ENCODE data around the gene ZAR1L. TPM values are rescaled to one million over a fixed set of nuclear protein-coding genes. Genes with fewer than 3 reads are reported as not detected.

Gene ZAR1L
- total RNA-seq, 1 donor from 2014 or later = not detected

GRCh38 chr13:32272021-32272683, 43.0 kb downstream of the ZAR1L start:
- peaks cover 3% of the 10 kb centered on the region for H3K36me3 Mint-ChIP-seq (ENCODE audit: insufficient read depth)
- no peak for DNase-seq (ENCODE audit: low spot score, unreplicated experiment)
- no peak for TF ChIP-seq CTCF (IDR thresholded peaks at IDR 0.05; ENCODE audit: unreplicated experiment)
- H3K27ac Mint-ChIP-seq = no peak overlapping the region
- no peaks in the 10 kb centered on the region for H3K27me3 Mint-ChIP-seq
- H3K4me3 Mint-ChIP-seq (ENCODE audit: low read depth) = no peak overlapping the region
- no peaks in the 10 kb centered on the region for H3K4me1 Mint-ChIP-seq (ENCODE audit: low read depth)
- H3K9me3 Mint-ChIP-seq (ENCODE audit: low read depth) = no peaks in the 10 kb centered on the region

- Mint-ChIP-seq H3K36me3 (ENCODE audit: insufficient read depth) (peaks cover 3% of the 10 kb centered on the region), H3K9me3 (ENCODE audit: low read depth) (no peaks in the 10 kb centered on the region), H3K27me3 (no peaks in the 10 kb centered on the region), H3K27ac (no peak overlapping the region), H3K4me3 (ENCODE audit: low read depth) (no peak overlapping the region), H3K4me1 (ENCODE audit: low read depth) (no peaks in the 10 kb centered on the region)
- DNase-seq (ENCODE audit: low spot score, unreplicated experiment) = peak; percentile 27
- peak; percentile 66 for TF ChIP-seq CTCF (IDR thresholded peaks at IDR 0.05; ENCODE audit: unreplicated experiment)
Measured at GRCh38 chr13:32267836-32268439, 47.2 kb downstream of the ZAR1L start.

- no peak for DNase-seq (ENCODE audit: low spot score, unreplicated experiment)
- TF ChIP-seq CTCF (IDR thresholded peaks at IDR 0.05; ENCODE audit: unreplicated experiment) = no peak
- H3K27me3 Mint-ChIP-seq = no peaks in the 10 kb centered on the region
- no peaks in the 10 kb centered on the region for H3K36me3 Mint-ChIP-seq (ENCODE audit: insufficient read depth)
- no peak overlapping the region for H3K27ac Mint-ChIP-seq
- no peak overlapping the region for H3K4me3 Mint-ChIP-seq (ENCODE audit: low read depth)
- no peaks in the 10 kb centered on the region for H3K9me3 Mint-ChIP-seq (ENCODE audit: low read depth)
- H3K4me1 Mint-ChIP-seq (ENCODE audit: low read depth) = peaks cover 5% of the 10 kb centered on the region
Measured at GRCh38 chr13:32266130-32266529, 49.0 kb downstream of the ZAR1L start.

GRCh38 chr13:32265726-32266125, 49.4 kb downstream of the ZAR1L start:
- H3K27me3 Mint-ChIP-seq = no peaks in the 10 kb centered on the region
- H3K27ac Mint-ChIP-seq = no peak overlapping the region
- no peaks in the 10 kb centered on the region for H3K9me3 Mint-ChIP-seq (ENCODE audit: low read depth)
- H3K4me1 Mint-ChIP-seq (ENCODE audit: low read depth) = peaks cover 5% of the 10 kb centered on the region
- TF ChIP-seq CTCF (IDR thresholded peaks at IDR 0.05; ENCODE audit: unreplicated experiment) = no peak
- H3K4me3 Mint-ChIP-seq (ENCODE audit: low read depth) = no peak overlapping the region
- no peaks in the 10 kb centered on the region for H3K36me3 Mint-ChIP-seq (ENCODE audit: insufficient read depth)
- no peak for DNase-seq (ENCODE audit: low spot score, unreplicated experiment)

- Mint-ChIP-seq H3K9me3 (ENCODE audit: low read depth) (no peaks in the 10 kb centered on the region), H3K4me1 (ENCODE audit: low read depth) (peaks cover 5% of the 10 kb centered on the region), H3K27ac (no peak overlapping the region), H3K4me3 (ENCODE audit: low read depth) (no peak overlapping the region), H3K27me3 (no peaks in the 10 kb centered on the region), H3K36me3 (ENCODE audit: insufficient read depth) (no peaks in the 10 kb centered on the region)
- no peak for DNase-seq (ENCODE audit: low spot score, unreplicated experiment)
- TF ChIP-seq CTCF (IDR thresholded peaks at IDR 0.05; ENCODE audit: unreplicated experiment) = no peak
Measured at GRCh38 chr13:32264407-32264806, 50.8 kb downstream of the ZAR1L start.
